ENCODE measurements around the gene CST9. TPM values are rescaled to one million over a fixed set of nuclear protein-coding genes. Genes with fewer than 3 reads are reported as not detected.

The CST9 gene
- total and polyA plus RNA-seq, 9 donors = not detected

DNA sequence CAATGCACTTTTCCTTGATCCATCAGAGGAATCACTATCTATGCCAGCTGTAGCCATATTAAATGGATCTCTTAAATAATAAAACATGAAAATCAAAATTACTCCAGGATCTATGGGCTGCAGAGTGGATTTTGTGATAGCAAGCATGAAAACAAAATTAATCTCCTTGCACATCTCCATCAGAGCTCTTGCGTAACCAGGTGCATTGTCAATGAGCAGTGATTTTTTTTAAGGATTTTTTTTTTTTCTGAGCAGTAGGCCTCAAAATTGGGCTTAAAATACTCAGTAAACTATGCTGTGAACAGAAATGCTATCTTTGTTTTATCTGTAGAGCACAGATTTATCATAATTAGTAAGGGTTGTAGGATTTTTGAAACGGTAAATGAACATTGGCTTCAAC lies 43.5 kb upstream of the CST9 start:
- no peak for DNase-seq
- no peak for TF ChIP-seq EP300 (IDR thresholded peaks at IDR 0.05)
- no peak for TF ChIP-seq POLR2A (IDR thresholded peaks at IDR 0.05)
- TF ChIP-seq, protein P1, sequence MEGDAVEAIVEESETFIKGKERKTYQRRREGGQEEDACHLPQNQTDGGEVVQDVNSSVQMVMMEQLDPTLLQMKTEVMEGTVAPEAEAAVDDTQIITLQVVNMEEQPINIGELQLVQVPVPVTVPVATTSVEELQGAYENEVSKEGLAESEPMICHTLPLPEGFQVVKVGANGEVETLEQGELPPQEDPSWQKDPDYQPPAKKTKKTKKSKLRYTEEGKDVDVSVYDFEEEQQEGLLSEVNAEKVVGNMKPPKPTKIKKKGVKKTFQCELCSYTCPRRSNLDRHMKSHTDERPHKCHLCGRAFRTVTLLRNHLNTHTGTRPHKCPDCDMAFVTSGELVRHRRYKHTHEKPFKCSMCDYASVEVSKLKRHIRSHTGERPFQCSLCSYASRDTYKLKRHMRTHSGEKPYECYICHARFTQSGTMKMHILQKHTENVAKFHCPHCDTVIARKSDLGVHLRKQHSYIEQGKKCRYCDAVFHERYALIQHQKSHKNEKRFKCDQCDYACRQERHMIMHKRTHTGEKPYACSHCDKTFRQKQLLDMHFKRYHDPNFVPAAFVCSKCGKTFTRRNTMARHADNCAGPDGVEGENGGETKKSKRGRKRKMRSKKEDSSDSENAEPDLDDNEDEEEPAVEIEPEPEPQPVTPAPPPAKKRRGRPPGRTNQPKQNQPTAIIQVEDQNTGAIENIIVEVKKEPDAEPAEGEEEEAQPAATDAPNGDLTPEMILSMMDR (IDR thresholded peaks at IDR 0.05) = no peak
- Histone ChIP-seq H3K4me3 (no peak overlapping the region), H3K27ac (no peak overlapping the region), H3K36me3 (no peaks in the 10 kb centered on the region), H3K9me3 (no peaks in the 10 kb centered on the region), H3K4me1 (ENCODE audit: insufficient read depth) (no peaks in the 10 kb centered on the region), H3K27me3 (no peaks in the 10 kb centered on the region)
- WGBS, 3 donors = 65 to 80% (median 67%) methylated on average over 2 of the region's 2 CpGs
- intact Hi-C loops (cut with DNase I) = no loop called here

DNA sequence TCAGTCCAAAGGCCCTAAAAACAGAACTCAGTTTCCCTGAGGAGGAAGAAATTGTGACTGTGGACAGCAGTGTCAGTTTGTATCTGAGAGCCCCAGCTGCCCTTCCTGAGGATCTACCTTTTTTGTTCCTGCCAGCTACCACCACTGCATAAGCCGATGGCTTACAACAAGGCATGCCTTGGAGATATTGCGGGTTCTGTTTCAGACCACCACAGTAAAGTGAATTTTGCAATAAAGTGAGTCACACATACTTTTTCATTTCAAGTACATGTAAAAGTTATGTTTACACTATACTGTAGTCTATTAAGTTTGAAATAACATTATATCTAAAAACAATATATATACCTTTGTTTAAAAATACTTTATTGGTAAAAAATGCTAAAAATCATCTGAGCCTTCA lies 41.6 kb upstream of the CST9 start:
- Histone ChIP-seq H3K27me3 (no peaks in the 10 kb centered on the region), H3K4me1 (ENCODE audit: insufficient read depth) (no peaks in the 10 kb centered on the region)
- no peak for DNase-seq

DNA sequence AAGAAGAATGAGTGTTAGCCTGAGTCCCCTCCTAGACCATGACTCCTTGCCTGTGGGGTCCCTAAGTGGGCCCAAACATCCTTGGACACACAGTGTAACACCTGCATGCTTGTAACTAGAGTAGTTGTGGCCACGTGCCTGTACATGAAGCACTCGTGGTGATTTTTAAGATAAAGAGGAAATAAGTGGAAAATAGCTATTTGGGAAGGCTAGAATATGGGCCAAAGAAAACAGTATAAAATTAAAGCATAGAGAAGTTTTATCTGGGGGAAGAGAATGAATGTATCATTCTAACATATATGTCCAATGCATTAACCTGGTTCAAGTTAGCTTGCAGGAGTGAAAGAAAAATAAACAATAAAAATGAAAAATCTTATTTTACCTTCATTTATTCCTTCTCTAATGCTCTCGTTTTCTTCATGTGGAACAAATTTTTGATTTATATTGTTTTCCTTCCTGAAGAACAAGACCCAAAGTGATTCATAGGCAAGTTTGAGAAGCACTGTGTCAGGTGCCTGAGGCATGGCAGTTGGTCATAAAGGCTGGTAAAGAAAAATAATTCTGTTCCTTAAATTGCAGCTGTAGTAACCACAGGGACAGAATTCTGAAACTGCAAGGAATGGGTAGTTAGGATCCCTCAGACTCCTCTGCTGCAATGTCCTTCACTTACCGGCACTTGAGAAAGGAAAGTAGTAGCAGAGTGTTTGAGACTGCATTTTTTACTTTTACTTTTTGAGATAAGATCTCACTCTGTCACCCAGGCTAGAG lies 40.6 kb upstream of the CST9 start:
- Histone ChIP-seq H3K9me3 (no peaks in the 10 kb centered on the region), H3K27me3 (no peaks in the 10 kb centered on the region), H3K27ac (no peak overlapping the region), H3K4me1 (ENCODE audit: insufficient read depth) (peaks cover 4% of the 10 kb centered on the region), H3K36me3 (no peaks in the 10 kb centered on the region), H3K4me3 (no peak overlapping the region)
- WGBS, 3 donors = 43 to 47% (median 47%) methylated on average over 4 of the region's 4 CpGs
- TF ChIP-seq POLR2A (IDR thresholded peaks at IDR 0.05) (no peak), EP300 (IDR thresholded peaks at IDR 0.05) (no peak)
- TF ChIP-seq, protein P1 (IDR thresholded peaks at IDR 0.05) = no peak
- no peak for DNase-seq
- intact Hi-C loops (cut with DNase I) = no loop called here

More for the DNA sequence above, 41.6 kb upstream of the CST9 start:
- intact Hi-C loops (cut with DNase I) = no loop called here
- Histone ChIP-seq H3K9me3 (no peaks in the 10 kb centered on the region), H3K36me3 (no peaks in the 10 kb centered on the region), H3K4me3 (no peak overlapping the region), H3K27ac (no peak overlapping the region)
- 95 to 98% (median 96%) methylated on average over 2 of the region's 2 CpGs for WGBS, 3 donors
- TF ChIP-seq, protein P1 (IDR thresholded peaks at IDR 0.05) = no peak
- TF ChIP-seq POLR2A (IDR thresholded peaks at IDR 0.05) (no peak), EP300 (IDR thresholded peaks at IDR 0.05) (no peak)

DNA sequence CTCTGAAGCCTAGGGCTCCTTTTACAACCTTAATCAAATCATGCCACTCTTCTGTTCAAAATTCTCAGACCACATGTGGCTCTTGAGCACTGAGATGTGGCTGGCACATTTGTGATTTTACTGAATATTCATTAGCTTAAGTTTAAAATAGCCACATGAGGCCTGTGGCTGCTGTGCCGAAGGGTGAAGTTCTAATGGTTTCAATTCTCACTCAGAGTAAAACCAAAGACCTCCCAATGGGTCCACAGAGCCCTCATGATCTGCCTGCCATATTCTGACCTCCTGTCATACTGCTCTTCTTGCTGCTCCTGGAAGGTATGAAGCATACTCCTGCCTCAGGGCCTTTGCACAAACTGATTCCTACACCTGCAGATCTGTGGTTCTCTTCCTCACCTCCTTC lies 39.9 kb upstream of the CST9 start:
- 94 to 100% (median 95%) methylated on average over 1 of the region's 1 CpG for WGBS, 3 donors
- H3K36me3 ChIP-seq = no peaks in the 10 kb centered on the region
- intact Hi-C loops (cut with DNase I) = no loop called here
- DNase-seq = no peak
- no peak overlapping the region for H3K27ac ChIP-seq
- H3K4me3 ChIP-seq = no peak overlapping the region
- H3K27me3 ChIP-seq = no peaks in the 10 kb centered on the region
- no peak for TF ChIP-seq POLR2A (IDR thresholded peaks at IDR 0.05)
- TF ChIP-seq, protein P1 (IDR thresholded peaks at IDR 0.05) = no peak
- TF ChIP-seq EP300 (IDR thresholded peaks at IDR 0.05) = no peak
- peaks cover 9% of the 10 kb centered on the region for H3K4me1 ChIP-seq (ENCODE audit: insufficient read depth)
- H3K9me3 ChIP-seq = no peaks in the 10 kb centered on the region

Measured in ovary (tissue), 9 donors.